Stimulated activated memory B cell treated with anti-CD40 and anti-IgM and Interleukin-4, amounts not matched to agents 10 μg/mL and 1 μg/mL and 100 μg/mL, for 72 hours (primary cell): Measurements from ENCODE around the gene ARID3A.

Experiments used
- ATAC-seq: fragments of 150-1000 bp; cut with Tn5 transposase; 2 replicates; pipeline ENCODE4 v1.10.0; 2021
- H3K27ac Mint-ChIP-seq: one replicate; pipeline ENCODE4 v1.8.0; 2022; ENCODE audit warnings: mild to moderate bottlenecking, mixed read lengths
- H3K27me3 Mint-ChIP-seq: one replicate; pipeline ENCODE4 v1.8.0; 2022; ENCODE audit warnings: mixed read lengths
- H3K36me3 Mint-ChIP-seq: one replicate; pipeline ENCODE4 v1.8.0; 2022; ENCODE audit warnings: mixed read lengths
- H3K4me1 Mint-ChIP-seq: one replicate; pipeline ENCODE4 v1.8.0; 2022; ENCODE audit warnings: mixed read lengths
- H3K4me3 Mint-ChIP-seq: one replicate; pipeline ENCODE4 v1.8.0; 2022; ENCODE audit warnings: mild to moderate bottlenecking, moderate library complexity, mixed read lengths
- H3K9me3 Mint-ChIP-seq: one replicate; pipeline ENCODE4 v1.8.0; 2022; ENCODE audit warnings: mixed read lengths

Gene ARID3A

GRCh38 chr19:900302-901111, 25.3 kb upstream of the ARID3A start:
- peaks cover 38% of the 10 kb centered on the region for H3K36me3 Mint-ChIP-seq
- H3K27ac Mint-ChIP-seq, result no peak overlapping the region
- peak; percentile 55 for ATAC-seq
- no peaks in the 10 kb centered on the region for H3K9me3 Mint-ChIP-seq
- no peaks in the 10 kb centered on the region for H3K27me3 Mint-ChIP-seq
- peaks cover 39% of the 10 kb centered on the region for H3K4me1 Mint-ChIP-seq
- no peak overlapping the region for H3K4me3 Mint-ChIP-seq

- Mint-ChIP-seq H3K4me1 (peaks cover 43% of the 10 kb centered on the region), H3K36me3 (peaks cover 35% of the 10 kb centered on the region), H3K27ac (no peak overlapping the region), H3K9me3 (no peaks in the 10 kb centered on the region), H3K27me3 (no peaks in the 10 kb centered on the region), H3K4me3 (no peak overlapping the region)
- ATAC-seq, result no peak
These were observed 24.4 kb upstream of the ARID3A start for GRCh38 chr19:901216-902092.

GRCh38 chr19:902093-902370, 23.8 kb upstream of the ARID3A start:
- H3K27me3 Mint-ChIP-seq, result no peaks in the 10 kb centered on the region
- H3K36me3 Mint-ChIP-seq, result peaks cover 33% of the 10 kb centered on the region
- H3K4me3 Mint-ChIP-seq, result no peak overlapping the region
- H3K4me1 Mint-ChIP-seq, result peaks cover 45% of the 10 kb centered on the region
- no peaks in the 10 kb centered on the region for H3K9me3 Mint-ChIP-seq
- no peak for ATAC-seq
- H3K27ac Mint-ChIP-seq, result no peak overlapping the region

GRCh38 chr19:902446-903226, 23.2 kb upstream of the ARID3A start:
- Mint-ChIP-seq H3K4me3 (no peak overlapping the region), H3K27ac (no peak overlapping the region), H3K27me3 (no peaks in the 10 kb centered on the region), H3K4me1 (peaks cover 51% of the 10 kb centered on the region), H3K9me3 (no peaks in the 10 kb centered on the region), H3K36me3 (peaks cover 30% of the 10 kb centered on the region)
- ATAC-seq, result no peak

- Mint-ChIP-seq H3K36me3 (peaks cover 30% of the 10 kb centered on the region), H3K27me3 (no peaks in the 10 kb centered on the region), H3K27ac (no peak overlapping the region), H3K4me1 (peaks cover 57% of the 10 kb centered on the region), H3K4me3 (no peak overlapping the region), H3K9me3 (no peaks in the 10 kb centered on the region)
- ATAC-seq, result no peak
These were observed 22.5 kb upstream of the ARID3A start for GRCh38 chr19:903266-903797.

- Mint-ChIP-seq H3K36me3 (peaks cover 27% of the 10 kb centered on the region), H3K27ac (no peak overlapping the region), H3K4me1 (peaks cover 69% of the 10 kb centered on the region), H3K9me3 (no peaks in the 10 kb centered on the region), H3K4me3 (no peak overlapping the region), H3K27me3 (no peaks in the 10 kb centered on the region)
- ATAC-seq, result no peak
These were observed 21.3 kb upstream of the ARID3A start for GRCh38 chr19:904545-904944.

- Mint-ChIP-seq H3K36me3 (peaks cover 20% of the 10 kb centered on the region), H3K4me3 (peak overlapping the region; percentile 66), H3K27me3 (no peaks in the 10 kb centered on the region), H3K9me3 (no peaks in the 10 kb centered on the region), H3K27ac (peak overlapping the region; percentile 97), H3K4me1 (peaks cover 67% of the 10 kb centered on the region)
- ATAC-seq, result peak; percentile 1
These were observed 19.4 kb upstream of the ARID3A start for GRCh38 chr19:906480-906879.

GRCh38 chr19:907183-907853, 18.5 kb upstream of the ARID3A start:
- H3K9me3 Mint-ChIP-seq, result no peaks in the 10 kb centered on the region
- no peaks in the 10 kb centered on the region for H3K27me3 Mint-ChIP-seq

GRCh38 chr19:911197-912033, 14.4 kb upstream of the ARID3A start:
- Mint-ChIP-seq H3K9me3 (no peaks in the 10 kb centered on the region), H3K4me1 (peaks cover 47% of the 10 kb centered on the region), H3K27ac (peak overlapping the region; percentile 92), H3K36me3 (peaks cover 16% of the 10 kb centered on the region), H3K4me3 (peak overlapping the region; percentile 65), H3K27me3 (no peaks in the 10 kb centered on the region)
- ATAC-seq, result no peak

More at GRCh38 chr19:907183-907853, 18.5 kb upstream of the ARID3A start:
- Mint-ChIP-seq H3K4me1 (peaks cover 67% of the 10 kb centered on the region), H3K27ac (peak overlapping the region; percentile 97), H3K36me3 (peaks cover 20% of the 10 kb centered on the region), H3K4me3 (peak overlapping the region; percentile 66)
- ATAC-seq, result peak; percentile 68

- peak overlapping the region; percentile 92 for H3K27ac Mint-ChIP-seq
- H3K9me3 Mint-ChIP-seq, result no peaks in the 10 kb centered on the region
- peak overlapping the region; percentile 99 for H3K4me3 Mint-ChIP-seq
- peaks cover 42% of the 10 kb centered on the region for H3K4me1 Mint-ChIP-seq
- ATAC-seq, result peak; percentile 4
- H3K27me3 Mint-ChIP-seq, result no peaks in the 10 kb centered on the region
- H3K36me3 Mint-ChIP-seq, result peaks cover 13% of the 10 kb centered on the region
These were observed 13.4 kb upstream of the ARID3A start for GRCh38 chr19:912181-913079.

GRCh38 chr19:913080-913748, 12.6 kb upstream of the ARID3A start, which contains the start of gene R3HDM4:
Gene R3HDM4, minus strand, starts transcription at chr19:913219. Its CDS starts 62 bp downstream, at chr19:913157.
- Mint-ChIP-seq H3K27me3 (no peaks in the 10 kb centered on the region), H3K9me3 (no peaks in the 10 kb centered on the region), H3K4me3 (peak within 1 kb of the TSS; percentile 99), H3K36me3 (peaks cover 13% of the 10 kb centered on the region), H3K4me1 (peaks cover 40% of the 10 kb centered on the region), H3K27ac (peak within 1 kb of the TSS; percentile 92)
- peak; percentile 78 for ATAC-seq

- Mint-ChIP-seq H3K27ac (no peak overlapping the region), H3K27me3 (no peaks in the 10 kb centered on the region), H3K4me1 (peaks cover 41% of the 10 kb centered on the region)
These were observed 9.1 kb upstream of the ARID3A start for GRCh38 chr19:916645-917322.

More at GRCh38 chr19:916645-917322, 9.1 kb upstream of the ARID3A start:
- Mint-ChIP-seq H3K36me3 (peaks cover 5% of the 10 kb centered on the region), H3K4me3 (peak overlapping the region; percentile 39), H3K9me3 (no peaks in the 10 kb centered on the region)
- ATAC-seq, result no peak
